Measurements from ENCODE around the gene GDF7. TPM values are rescaled to one million over a fixed set of nuclear protein-coding genes. Genes with fewer than 3 reads are reported as not detected.

The GDF7 gene
- total and polyA plus RNA-seq, 4 experiments from 2014 or later = 0.04 to 0.26 (median 0.21) TPM

- no peaks in the 10 kb centered on the region for H3K27me3 Mint-ChIP-seq
- POLR2A ChIA-PET (ENCODE audit: partially characterized antibody) = no interaction called here
- Histone ChIP-seq H3K27ac (ENCODE audit: low read depth, low read length) (no peak overlapping the region), H3K4me1 (ENCODE audit: insufficient read depth, low read length) (no peaks in the 10 kb centered on the region), H3K9me3 (ENCODE audit: control insufficient read depth in 1 of 2, low read length in 2 of 2) (no peaks in the 10 kb centered on the region), H3K27me3 (ENCODE audit: insufficient read depth, low read length) (no peaks in the 10 kb centered on the region), H3K36me3 (ENCODE audit: insufficient read depth, low read length) (peaks cover 36% of the 10 kb centered on the region), H3K4me3 (ENCODE audit: low read length in 2 of 2) (no peak overlapping the region)
- H3K9me3 Mint-ChIP-seq = no peaks in the 10 kb centered on the region
- H3K4me1 Mint-ChIP-seq = peaks cover 0 to 1% (median 0%) of the 10 kb centered on the region in 4 donors
- peaks cover 33 to 41% of the 10 kb centered on the region in 2 donors for H3K36me3 Mint-ChIP-seq
- H3K27ac Mint-ChIP-seq = no peak overlapping the region
- H3K4me3 Mint-ChIP-seq = no peak overlapping the region
- intact Hi-C loops (cut with micrococcal nuclease) = no loop called here
- no peak for DNase-seq
- CTCF ChIA-PET (ENCODE audit: partially characterized antibody) = interaction anchor here (1.2 to 2.5 kb wide), 3 partner anchors 17 to 36 kb away, joined by 3 to 7 read pairs (median 3); no protein-coding TSS in a partner anchor
Measured at GRCh38 chr2:20624884-20625485, 42.0 kb upstream of the GDF7 start.

- H3K4me1 ChIP-seq (ENCODE audit: insufficient read depth, low read length) = no peaks in the 10 kb centered on the region
- H3K36me3 ChIP-seq (ENCODE audit: insufficient read depth, low read length) = peaks cover 30% of the 10 kb centered on the region
- no peaks in the 10 kb centered on the region for H3K27me3 ChIP-seq (ENCODE audit: insufficient read depth, low read length)
- Mint-ChIP-seq H3K27ac (no peak overlapping the region), H3K36me3 (peaks cover 25 to 36% of the 10 kb centered on the region in 2 donors), H3K9me3 (no peaks in the 10 kb centered on the region), H3K27me3 (no peaks in the 10 kb centered on the region), H3K4me3 (no peak overlapping the region), H3K4me1 (peaks cover 0 to 1% (median 0%) of the 10 kb centered on the region in 4 donors)
- no peak overlapping the region for H3K4me3 ChIP-seq (ENCODE audit: low read length in 2 of 2)
- DNase-seq = no peak
- no peak overlapping the region for H3K27ac ChIP-seq (ENCODE audit: low read depth, low read length)
- ChIA-PET CTCF (ENCODE audit: partially characterized antibody) (interaction anchor here (1.2 to 2.5 kb wide), 3 partner anchors 16 to 35 kb away, joined by 3 to 7 read pairs (median 3); no protein-coding TSS in a partner anchor), POLR2A (ENCODE audit: partially characterized antibody) (no interaction called here)
- intact Hi-C loops (cut with micrococcal nuclease) = no loop called here
- H3K9me3 ChIP-seq (ENCODE audit: control insufficient read depth in 1 of 2, low read length in 2 of 2) = no peaks in the 10 kb centered on the region
Measured at GRCh38 chr2:20625491-20626391, 41.2 kb upstream of the GDF7 start.

- H3K4me3 Mint-ChIP-seq = no peak overlapping the region
- H3K36me3 ChIP-seq (ENCODE audit: insufficient read depth, low read length) = peaks cover 24% of the 10 kb centered on the region
- intact Hi-C loops (cut with micrococcal nuclease) = no loop called here
- H3K4me1 Mint-ChIP-seq = peaks cover 0 to 1% (median 0%) of the 10 kb centered on the region in 4 donors
- H3K27me3 Mint-ChIP-seq = no peaks in the 10 kb centered on the region
- peaks cover 21 to 31% of the 10 kb centered on the region in 2 donors for H3K36me3 Mint-ChIP-seq
- H3K9me3 ChIP-seq (ENCODE audit: control insufficient read depth in 1 of 2, low read length in 2 of 2) = no peaks in the 10 kb centered on the region
- ChIA-PET POLR2A (ENCODE audit: partially characterized antibody) (no interaction called here), CTCF (ENCODE audit: partially characterized antibody) (interaction anchor here (1.2 to 2.5 kb wide), 2 partner anchors 16 to 35 kb away, joined by 3 to 7 read pairs; no protein-coding TSS in a partner anchor)
- H3K4me3 ChIP-seq (ENCODE audit: low read length in 2 of 2) = no peak overlapping the region
- no peak overlapping the region for H3K27ac ChIP-seq (ENCODE audit: low read depth, low read length)
- no peak overlapping the region for H3K27ac Mint-ChIP-seq
- H3K27me3 ChIP-seq (ENCODE audit: insufficient read depth, low read length) = no peaks in the 10 kb centered on the region
- no peak for DNase-seq
- H3K9me3 Mint-ChIP-seq = no peaks in the 10 kb centered on the region
- H3K4me1 ChIP-seq (ENCODE audit: insufficient read depth, low read length) = no peaks in the 10 kb centered on the region
Measured at GRCh38 chr2:20626392-20626697, 40.6 kb upstream of the GDF7 start.

- no peaks in the 10 kb centered on the region for H3K9me3 Mint-ChIP-seq
- peaks cover 0 to 1% (median 0%) of the 10 kb centered on the region in 4 donors for H3K4me1 Mint-ChIP-seq
- H3K27ac Mint-ChIP-seq = no peak overlapping the region
- H3K4me3 Mint-ChIP-seq = no peak overlapping the region
- Histone ChIP-seq H3K9me3 (ENCODE audit: control insufficient read depth in 1 of 2, low read length in 2 of 2) (no peaks in the 10 kb centered on the region), H3K27ac (ENCODE audit: low read depth, low read length) (no peak overlapping the region), H3K27me3 (ENCODE audit: insufficient read depth, low read length) (no peaks in the 10 kb centered on the region), H3K4me3 (ENCODE audit: low read length in 2 of 2) (no peak overlapping the region), H3K36me3 (ENCODE audit: insufficient read depth, low read length) (peaks cover 22% of the 10 kb centered on the region), H3K4me1 (ENCODE audit: insufficient read depth, low read length) (no peaks in the 10 kb centered on the region)
- no peak for DNase-seq
- POLR2A ChIA-PET (ENCODE audit: partially characterized antibody) = no interaction called here
- H3K27me3 Mint-ChIP-seq = no peaks in the 10 kb centered on the region
- H3K36me3 Mint-ChIP-seq = peaks cover 19 to 32% of the 10 kb centered on the region in 2 donors
- intact Hi-C loops (cut with micrococcal nuclease) = no loop called here
- CTCF ChIA-PET (ENCODE audit: partially characterized antibody) = interaction anchor here (2.5 kb wide), 1 partner anchor 34 kb away, joined by 7 read pairs; no protein-coding TSS in a partner anchor
Measured at GRCh38 chr2:20626698-20627513, 40.0 kb upstream of the GDF7 start.

- Histone ChIP-seq H3K27ac (ENCODE audit: low read depth, low read length) (no peak overlapping the region), H3K9me3 (ENCODE audit: control insufficient read depth in 1 of 2, low read length in 2 of 2) (no peaks in the 10 kb centered on the region), H3K36me3 (ENCODE audit: insufficient read depth, low read length) (peaks cover 16% of the 10 kb centered on the region), H3K4me1 (ENCODE audit: insufficient read depth, low read length) (no peaks in the 10 kb centered on the region), H3K4me3 (ENCODE audit: low read length in 2 of 2) (no peak overlapping the region), H3K27me3 (ENCODE audit: insufficient read depth, low read length) (no peaks in the 10 kb centered on the region)
- H3K27ac Mint-ChIP-seq = peak overlapping the region in 1 of 7 donors; percentile 63
- H3K27me3 Mint-ChIP-seq = no peaks in the 10 kb centered on the region
- intact Hi-C loops (cut with micrococcal nuclease) = no loop called here
- ChIA-PET CTCF (ENCODE audit: partially characterized antibody) (no interaction called here), POLR2A (ENCODE audit: partially characterized antibody) (no interaction called here)
- H3K4me3 Mint-ChIP-seq = no peak overlapping the region
- peaks cover 0 to 1% (median 0%) of the 10 kb centered on the region in 4 donors for H3K4me1 Mint-ChIP-seq
- H3K9me3 Mint-ChIP-seq = no peaks in the 10 kb centered on the region
- DNase-seq = no peak
- H3K36me3 Mint-ChIP-seq = peaks cover 11 to 26% of the 10 kb centered on the region in 2 donors
Measured at GRCh38 chr2:20627712-20628380, 39.1 kb upstream of the GDF7 start.

- no peaks in the 10 kb centered on the region for H3K27me3 ChIP-seq (ENCODE audit: insufficient read depth, low read length)
- no peak overlapping the region for H3K4me3 ChIP-seq (ENCODE audit: low read length in 2 of 2)
- no peak overlapping the region for H3K4me3 Mint-ChIP-seq
- peaks cover 8% of the 10 kb centered on the region for H3K36me3 ChIP-seq (ENCODE audit: insufficient read depth, low read length)
- H3K4me1 Mint-ChIP-seq = peaks cover 0 to 1% (median 0%) of the 10 kb centered on the region in 4 donors
- no peak for DNase-seq
- no peaks in the 10 kb centered on the region for H3K9me3 ChIP-seq (ENCODE audit: control insufficient read depth in 1 of 2, low read length in 2 of 2)
- no peak overlapping the region for H3K27ac ChIP-seq (ENCODE audit: low read depth, low read length)
- H3K36me3 Mint-ChIP-seq = peaks cover 7 to 23% of the 10 kb centered on the region in 2 donors
- no peaks in the 10 kb centered on the region for H3K4me1 ChIP-seq (ENCODE audit: insufficient read depth, low read length)
- peak overlapping the region in 1 of 7 donors; percentile 47 for H3K27ac Mint-ChIP-seq
- H3K27me3 Mint-ChIP-seq = no peaks in the 10 kb centered on the region
- ChIA-PET POLR2A (ENCODE audit: partially characterized antibody) (no interaction called here), CTCF (ENCODE audit: partially characterized antibody) (interaction anchor here (1.0 kb wide), 1 partner anchor 217 kb away, joined by 3 read pairs; no protein-coding TSS in a partner anchor)
- intact Hi-C loops (cut with micrococcal nuclease) = no loop called here
- H3K9me3 Mint-ChIP-seq = no peaks in the 10 kb centered on the region
Measured at GRCh38 chr2:20629181-20629580, 37.8 kb upstream of the GDF7 start.
